ENCODE results near the gene PHLDB2.

DNA sequence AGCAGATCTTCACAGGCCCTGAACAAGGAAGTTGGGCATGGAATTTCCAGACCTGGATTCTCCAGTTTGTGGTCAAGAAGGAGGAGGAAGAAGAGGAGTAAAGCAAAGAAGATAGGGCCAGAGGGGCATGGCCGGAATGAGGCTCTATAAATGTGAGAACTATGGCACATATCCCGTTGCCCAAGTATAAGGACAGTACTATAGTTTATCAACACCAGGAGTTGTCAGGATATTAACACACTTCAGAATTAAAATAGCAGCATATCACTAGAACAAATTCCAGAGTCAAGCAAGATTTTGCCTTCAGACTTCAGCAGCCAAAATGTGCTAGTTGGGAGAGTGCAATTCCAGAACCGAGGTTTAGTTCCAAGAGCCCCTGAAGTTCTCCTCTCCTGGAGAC lies 38.4 kb upstream of the PHLDB2 start:
- TF ChIP-seq, protein P1, sequence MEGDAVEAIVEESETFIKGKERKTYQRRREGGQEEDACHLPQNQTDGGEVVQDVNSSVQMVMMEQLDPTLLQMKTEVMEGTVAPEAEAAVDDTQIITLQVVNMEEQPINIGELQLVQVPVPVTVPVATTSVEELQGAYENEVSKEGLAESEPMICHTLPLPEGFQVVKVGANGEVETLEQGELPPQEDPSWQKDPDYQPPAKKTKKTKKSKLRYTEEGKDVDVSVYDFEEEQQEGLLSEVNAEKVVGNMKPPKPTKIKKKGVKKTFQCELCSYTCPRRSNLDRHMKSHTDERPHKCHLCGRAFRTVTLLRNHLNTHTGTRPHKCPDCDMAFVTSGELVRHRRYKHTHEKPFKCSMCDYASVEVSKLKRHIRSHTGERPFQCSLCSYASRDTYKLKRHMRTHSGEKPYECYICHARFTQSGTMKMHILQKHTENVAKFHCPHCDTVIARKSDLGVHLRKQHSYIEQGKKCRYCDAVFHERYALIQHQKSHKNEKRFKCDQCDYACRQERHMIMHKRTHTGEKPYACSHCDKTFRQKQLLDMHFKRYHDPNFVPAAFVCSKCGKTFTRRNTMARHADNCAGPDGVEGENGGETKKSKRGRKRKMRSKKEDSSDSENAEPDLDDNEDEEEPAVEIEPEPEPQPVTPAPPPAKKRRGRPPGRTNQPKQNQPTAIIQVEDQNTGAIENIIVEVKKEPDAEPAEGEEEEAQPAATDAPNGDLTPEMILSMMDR (IDR thresholded peaks at IDR 0.05), result no peak
- no peak for TF ChIP-seq POLR2AphosphoS5 (IDR thresholded peaks at IDR 0.05)

Measured in upper lobe of left lung (tissue), 4 donors.